GM12864 (cell line): ENCODE data around the gene TBC1D1.

Experiments used
- DNase-seq: peaks from one replicate; pipeline ENCODE4 v3.0.0-alpha.2; 2011; ENCODE audit warnings: low read depth
- H3K4me3 ChIP-seq: 2 replicates; pipeline ENCODE4 v1.5.1; 2011; ENCODE audit warnings: mild to moderate bottlenecking, low read depth, low read length, control low read depth
- CTCF ChIP-seq: IDR thresholded peaks from 2 replicates; pipeline ENCODE4 v1.5.1; 2011; ENCODE audit warnings: low read depth, mild to moderate bottlenecking, moderate library complexity, low read length, control low read depth, inconsistent platforms; ENCODE audit errors: missing control alignments

TBC1D1 gene

GRCh38 chr4:38003102-38003501 lies 112.2 kb downstream of the TBC1D1 start:
- no peak for DNase-seq
- H3K4me3 ChIP-seq, result no peak overlapping the region
- no peak for TF ChIP-seq CTCF

- H3K4me3 ChIP-seq, result no peak overlapping the region
- TF ChIP-seq CTCF, result no peak
- DNase-seq, result no peak
Measured at GRCh38 chr4:38003628-38004027, 112.7 kb downstream of the TBC1D1 start.

- TF ChIP-seq CTCF, result no peak
- DNase-seq, result no peak
- no peak overlapping the region for H3K4me3 ChIP-seq
Measured at GRCh38 chr4:38004062-38004461, 113.2 kb downstream of the TBC1D1 start.

- DNase-seq, result no peak
- no peak overlapping the region for H3K4me3 ChIP-seq
- no peak for TF ChIP-seq CTCF
Measured at GRCh38 chr4:38004887-38005286, 114.0 kb downstream of the TBC1D1 start.

GRCh38 chr4:38005637-38006036 lies 114.8 kb downstream of the TBC1D1 start:
- no peak overlapping the region for H3K4me3 ChIP-seq
- TF ChIP-seq CTCF, result no peak
- no peak for DNase-seq

- H3K4me3 ChIP-seq, result no peak overlapping the region
- no peak for DNase-seq
- TF ChIP-seq CTCF, result no peak
Measured at GRCh38 chr4:38007645-38008044, 116.8 kb downstream of the TBC1D1 start.

GRCh38 chr4:38008571-38009021 lies 117.7 kb downstream of the TBC1D1 start:
- no peak overlapping the region for H3K4me3 ChIP-seq
- no peak for TF ChIP-seq CTCF
- no peak for DNase-seq
